HG03280 (cell line): ENCODE results near the gene UBTD1.
"Not testable (repeated sequence)": the region's sequence is repeated elsewhere in the genome, so short reads cannot be mapped to it uniquely, and the experiment has no call there.

Experiments used
- ATAC-seq: cut with Tn5 transposase; IDR thresholded peaks from one replicate; pipeline ENCODE4 v1.9.1; 2021; ENCODE audit warnings: mild to moderate bottlenecking, moderate library complexity; ENCODE audit not compliant: unreplicated experiment

UBTD1 gene, protein sequence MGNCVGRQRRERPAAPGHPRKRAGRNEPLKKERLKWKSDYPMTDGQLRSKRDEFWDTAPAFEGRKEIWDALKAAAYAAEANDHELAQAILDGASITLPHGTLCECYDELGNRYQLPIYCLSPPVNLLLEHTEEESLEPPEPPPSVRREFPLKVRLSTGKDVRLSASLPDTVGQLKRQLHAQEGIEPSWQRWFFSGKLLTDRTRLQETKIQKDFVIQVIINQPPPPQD

DNA sequence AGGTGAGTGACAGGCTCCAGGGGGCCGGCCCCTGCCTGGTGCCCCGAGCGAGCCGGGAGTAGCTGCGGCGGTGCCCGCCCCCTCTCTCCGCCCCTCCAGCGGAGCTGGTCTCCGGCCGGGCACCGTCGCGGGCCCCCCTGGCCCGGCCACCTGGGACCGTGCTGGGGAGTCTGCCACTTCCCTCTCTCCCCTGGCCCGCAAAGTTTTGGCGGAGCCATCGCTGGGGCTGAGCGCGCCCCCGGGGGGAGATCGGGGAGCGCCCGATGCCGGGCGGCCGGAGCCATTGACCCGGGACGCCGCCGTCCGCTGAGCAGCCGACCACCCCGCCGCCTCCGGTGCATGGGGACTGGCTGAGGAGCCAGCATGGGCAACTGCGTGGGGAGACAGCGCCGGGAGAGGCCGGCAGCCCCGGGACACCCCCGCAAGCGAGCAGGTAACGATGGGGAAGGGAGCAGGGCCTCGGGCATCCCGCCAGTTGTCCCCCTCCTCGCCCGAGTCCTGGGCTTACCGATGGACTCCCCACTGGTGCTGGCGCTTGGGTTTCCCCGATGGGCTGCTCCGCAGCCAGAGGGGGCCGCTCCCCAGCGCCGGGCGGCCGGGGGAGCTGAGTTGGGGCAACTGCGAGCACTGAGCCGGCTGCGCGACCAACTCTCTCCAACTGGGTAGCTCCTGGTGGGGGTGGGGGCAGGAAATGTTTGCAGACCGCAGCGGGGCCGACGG, at the start of gene UBTD1:
Gene UBTD1 (plus strand): TSS at position 84 of the 720 bp plus-strand sequence. CDS start 280 bp downstream, at position 364.
- peak; percentile 0 for ATAC-seq

DNA sequence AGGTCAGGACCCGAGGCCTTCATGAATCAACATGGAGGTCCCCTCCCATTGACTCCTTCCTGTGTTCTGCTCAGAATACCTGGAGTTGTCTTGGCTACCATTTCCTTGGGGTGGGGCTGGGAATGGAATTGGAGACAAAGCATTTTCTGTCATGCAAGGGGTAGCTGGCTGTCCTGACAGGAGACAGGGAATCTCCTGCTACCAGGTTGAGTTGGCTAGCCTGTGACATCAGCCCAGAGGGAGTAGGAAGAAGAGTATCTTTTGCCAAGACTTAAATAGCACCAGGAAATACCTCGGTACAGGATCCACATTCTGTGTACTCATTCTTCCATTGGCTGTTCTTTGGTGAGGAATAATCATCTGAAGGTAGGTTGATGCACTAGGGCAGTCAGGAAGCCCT, 47.9 kb upstream of the UBTD1 start:
- no peak for ATAC-seq

DNA sequence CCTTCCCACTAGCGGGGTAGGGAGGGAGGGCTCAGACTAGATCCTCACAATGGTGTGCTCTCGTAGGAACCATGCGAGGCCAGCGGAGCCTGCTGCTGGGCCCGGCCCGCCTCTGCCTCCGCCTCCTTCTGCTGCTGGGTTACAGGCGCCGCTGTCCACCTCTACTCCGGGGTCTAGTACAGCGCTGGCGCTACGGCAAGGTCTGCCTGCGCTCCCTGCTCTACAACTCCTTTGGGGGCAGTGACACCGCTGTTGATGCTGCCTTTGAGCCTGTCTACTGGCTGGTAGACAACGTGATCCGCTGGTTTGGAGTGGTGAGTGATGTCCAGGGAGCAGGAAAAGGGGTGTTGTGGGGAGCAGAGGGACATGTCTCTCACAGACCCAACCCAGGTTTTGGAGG, 47.1 kb upstream of the UBTD1 start:
- no peak for ATAC-seq

DNA sequence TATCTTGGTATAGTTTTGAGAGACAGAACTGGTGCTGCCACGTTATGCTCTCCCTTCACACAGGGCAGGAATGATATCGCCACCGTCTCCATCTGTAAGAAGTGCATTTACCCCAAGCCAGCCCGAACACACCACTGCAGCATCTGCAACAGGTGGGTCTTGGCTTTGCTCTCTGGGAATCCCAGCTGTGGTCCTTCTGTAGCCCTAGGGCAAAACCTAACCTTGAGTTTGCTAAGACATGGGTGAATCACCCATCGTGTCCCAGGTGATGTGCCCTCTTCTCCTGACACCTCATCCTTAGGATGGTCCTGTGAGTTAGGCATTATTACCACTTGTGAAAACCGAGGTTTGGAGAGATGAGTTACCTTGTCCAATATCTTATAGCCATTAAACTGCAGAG, 46.4 kb upstream of the UBTD1 start:
- no peak for ATAC-seq

DNA sequence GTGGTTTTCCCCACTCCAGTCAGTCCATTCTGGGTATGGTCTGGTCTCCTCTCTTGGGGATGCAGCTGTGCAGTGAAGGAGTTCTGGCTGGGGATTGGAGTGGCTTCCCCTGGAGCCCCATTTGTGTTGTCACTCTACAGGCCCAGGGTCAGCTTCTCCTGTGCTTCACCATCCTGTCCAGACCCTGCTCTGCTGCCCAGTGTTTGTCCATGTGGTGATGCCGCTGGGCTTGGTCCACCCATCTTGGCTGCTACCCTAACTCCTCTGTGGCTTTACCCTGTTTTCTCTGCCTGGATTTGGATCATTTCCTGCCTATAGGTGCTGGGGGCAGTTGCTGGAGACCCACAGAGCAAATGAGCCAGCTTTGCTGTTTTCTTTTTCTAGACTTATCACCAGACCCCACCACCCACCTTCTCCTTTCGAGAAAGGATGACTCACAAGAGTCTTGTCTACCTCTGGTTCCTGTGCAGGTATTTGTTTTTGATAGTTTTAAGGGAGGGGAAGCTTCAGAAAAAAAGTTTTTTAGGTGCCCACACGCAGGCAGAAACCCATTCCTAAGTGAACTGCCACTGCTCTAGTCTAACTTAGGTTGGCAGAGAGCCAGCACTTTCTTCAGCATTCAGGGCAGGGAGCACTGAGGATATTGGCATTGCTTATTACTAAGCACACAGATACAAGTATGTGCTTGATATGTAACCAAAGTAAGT, 44.2 kb upstream of the UBTD1 start:
- no peak for ATAC-seq

DNA sequence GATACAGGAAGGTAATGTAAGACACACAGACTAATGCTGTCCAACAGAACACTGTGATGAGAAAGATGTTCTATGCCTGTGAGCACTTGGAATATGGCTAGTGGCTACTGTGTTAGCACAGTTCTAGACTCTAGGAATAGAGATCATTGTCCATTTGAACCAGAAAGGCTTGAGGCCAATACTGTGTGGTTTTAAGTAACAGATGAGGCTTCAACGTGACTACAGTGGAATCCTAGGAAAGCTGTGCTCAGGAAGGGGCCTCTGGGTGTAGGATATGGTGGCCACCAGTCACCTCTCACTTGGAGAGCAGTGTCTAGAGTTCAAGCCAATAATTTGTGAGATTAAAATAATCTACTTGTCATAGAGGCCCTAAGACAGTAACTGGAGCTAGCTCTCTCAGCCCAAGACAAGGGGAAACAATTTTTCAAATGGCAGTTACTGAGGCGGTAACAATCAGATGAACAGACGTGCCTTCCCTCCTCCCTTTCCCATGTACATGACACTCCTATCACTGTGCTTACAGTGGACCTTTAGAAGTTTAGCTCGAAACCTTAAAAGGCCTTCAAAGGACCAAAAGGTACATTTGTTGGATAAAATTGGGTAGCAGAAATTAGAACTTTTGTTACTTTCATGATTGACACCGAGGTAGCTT, 42.6 kb upstream of the UBTD1 start:
- no peak for ATAC-seq

DNA sequence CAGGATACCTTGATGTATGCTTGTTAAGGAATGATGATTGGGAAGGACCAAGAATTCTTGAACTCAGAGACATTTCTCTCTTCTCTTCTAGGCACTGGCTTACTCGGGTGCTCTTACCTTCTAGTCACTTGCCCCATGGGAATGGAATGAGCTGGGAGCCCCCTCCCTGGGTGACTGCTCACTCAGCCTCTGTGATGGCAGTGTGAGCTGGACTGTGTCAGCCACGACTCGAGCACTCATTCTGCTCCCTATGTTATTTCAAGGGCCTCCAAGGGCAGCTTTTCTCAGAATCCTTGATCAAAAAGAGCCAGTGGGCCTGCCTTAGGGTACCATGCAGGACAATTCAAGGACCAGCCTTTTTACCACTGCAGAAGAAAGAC, 42.0 kb upstream of the UBTD1 start:
- no peak for ATAC-seq

DNA sequence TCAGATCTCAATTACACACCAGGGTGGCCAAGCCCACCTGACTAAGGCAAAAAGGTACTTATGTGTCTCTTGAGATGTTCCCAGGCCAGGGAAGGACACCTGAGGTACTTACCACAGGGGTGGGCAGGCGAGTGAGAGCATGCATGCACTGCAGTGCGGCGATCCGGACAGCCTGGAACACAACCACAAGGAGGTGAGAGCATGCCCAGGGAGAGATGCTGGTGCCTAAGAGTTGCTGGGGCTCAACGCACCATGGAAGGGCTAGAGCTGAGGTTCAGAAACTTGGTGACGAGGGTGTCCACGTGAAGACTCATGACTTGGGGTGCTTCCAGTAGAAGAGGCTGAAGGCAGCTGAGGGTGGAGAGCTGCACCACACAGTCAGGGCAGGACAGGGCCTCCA, 39.6 kb upstream of the UBTD1 start:
- ATAC-seq: no peak

DNA sequence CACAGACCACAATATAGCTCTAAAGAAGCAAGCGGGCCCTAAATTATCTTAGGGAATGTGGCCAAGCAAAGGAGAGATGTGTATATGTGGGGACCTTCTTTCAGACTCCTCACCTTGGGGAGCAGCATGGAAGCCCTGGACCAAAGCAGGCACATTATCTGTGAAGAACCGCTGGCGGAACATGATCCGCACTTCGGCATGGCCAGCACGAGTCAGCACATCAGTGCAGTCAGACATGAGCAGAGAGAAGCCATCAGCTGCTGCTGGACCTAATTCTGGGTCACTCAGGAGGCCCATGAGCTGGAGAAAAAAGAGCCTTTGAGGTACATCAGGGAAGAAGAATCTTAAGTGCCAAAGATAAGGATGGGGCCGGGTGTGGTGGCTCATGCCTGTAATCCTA, 38.8 kb upstream of the UBTD1 start:
- no peak for ATAC-seq

DNA sequence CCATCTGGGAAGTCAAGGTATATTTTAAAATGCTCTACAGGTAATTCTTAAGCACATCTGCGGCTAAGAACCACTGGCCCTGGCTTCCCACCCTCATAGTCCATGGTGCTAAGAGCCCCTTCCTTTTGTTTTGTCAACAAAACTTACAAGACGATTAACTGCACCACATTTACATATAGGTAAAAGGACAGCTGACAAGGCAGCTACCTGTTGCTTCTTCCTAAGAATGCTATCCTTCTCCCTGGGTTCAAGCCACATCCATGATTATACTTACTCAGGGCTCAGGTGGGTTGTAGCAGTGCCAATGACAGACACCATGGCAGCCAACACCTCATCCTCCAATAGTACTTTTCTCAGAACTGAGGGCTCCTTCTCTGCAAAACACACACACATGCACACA, 36.4 kb upstream of the UBTD1 start:
- no peak for ATAC-seq

DNA sequence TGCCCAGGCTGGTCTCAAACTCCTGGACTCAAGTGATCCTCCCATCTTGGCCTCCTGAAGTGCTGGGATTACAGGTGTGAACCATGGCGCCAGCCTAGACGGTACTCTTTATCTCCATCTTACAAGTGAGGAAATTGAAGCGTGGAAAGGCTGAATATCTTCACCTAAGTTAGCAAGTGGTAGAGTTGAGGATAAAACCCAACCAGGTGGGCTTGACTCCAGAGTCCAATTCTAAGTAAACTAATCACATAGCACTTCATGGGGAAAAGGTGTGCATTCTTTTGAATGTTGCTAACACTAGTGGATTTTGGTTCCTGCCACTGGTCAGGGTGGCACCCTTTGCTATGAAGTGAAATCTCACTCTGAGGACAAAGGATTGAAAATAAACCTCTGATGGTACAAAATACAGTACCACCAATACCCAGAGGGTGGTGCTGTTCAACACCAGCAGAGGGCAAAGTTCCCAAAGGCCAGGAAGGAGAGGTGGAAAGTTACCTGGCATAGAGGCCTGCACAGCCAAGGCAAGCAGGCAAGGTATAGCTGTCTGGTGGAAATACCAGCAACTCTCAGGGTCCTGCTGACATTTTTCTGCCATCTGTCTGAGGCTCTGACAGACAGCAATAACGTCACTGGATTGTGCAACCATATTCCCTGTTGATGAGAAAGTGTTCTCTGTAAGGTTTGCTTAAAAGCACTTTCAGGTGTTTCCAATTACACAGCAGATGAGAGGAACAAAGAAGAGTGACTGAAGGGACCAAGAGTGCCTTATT, 35.2 kb upstream of the UBTD1 start:
- ATAC-seq: no peak

DNA sequence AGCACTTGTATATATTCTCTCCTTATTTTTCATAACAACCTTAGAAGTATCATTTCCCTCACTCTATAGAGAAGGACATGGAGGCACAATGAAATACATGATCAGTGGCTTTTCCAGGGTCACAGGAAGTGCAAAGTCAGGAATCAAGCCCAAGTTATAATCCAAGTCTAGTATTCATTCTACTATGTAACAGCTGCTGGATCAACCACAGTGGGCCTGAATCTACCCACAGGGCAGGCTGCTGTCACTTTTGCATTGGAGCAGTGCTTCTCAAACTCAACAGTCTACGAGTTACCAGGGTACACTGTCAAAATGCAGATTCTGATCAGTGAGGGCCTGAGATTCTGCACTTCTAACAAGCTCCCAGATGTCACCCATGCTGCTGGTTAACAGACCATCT, 34.5 kb upstream of the UBTD1 start:
- ATAC-seq: no peak

DNA sequence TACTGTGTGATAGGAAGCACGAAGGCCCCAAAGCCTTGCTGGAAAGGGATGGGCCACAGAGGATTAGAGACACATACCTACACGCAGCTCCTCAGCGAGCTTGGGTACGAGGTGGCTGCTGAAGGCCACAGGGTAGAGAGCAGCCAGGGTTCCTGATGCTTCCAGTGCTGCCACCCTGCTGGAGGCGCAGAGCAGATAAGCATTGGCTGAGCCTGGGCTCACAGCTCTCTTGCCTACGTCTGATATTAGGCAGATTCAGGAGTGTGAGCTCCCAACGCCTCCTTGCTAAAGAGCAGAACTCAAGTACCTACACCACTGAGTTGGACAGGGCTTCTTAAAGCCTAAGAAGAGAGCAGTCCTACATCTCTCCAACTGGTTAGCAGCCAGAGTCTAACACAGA, 32.7 kb upstream of the UBTD1 start:
- no peak for ATAC-seq

DNA sequence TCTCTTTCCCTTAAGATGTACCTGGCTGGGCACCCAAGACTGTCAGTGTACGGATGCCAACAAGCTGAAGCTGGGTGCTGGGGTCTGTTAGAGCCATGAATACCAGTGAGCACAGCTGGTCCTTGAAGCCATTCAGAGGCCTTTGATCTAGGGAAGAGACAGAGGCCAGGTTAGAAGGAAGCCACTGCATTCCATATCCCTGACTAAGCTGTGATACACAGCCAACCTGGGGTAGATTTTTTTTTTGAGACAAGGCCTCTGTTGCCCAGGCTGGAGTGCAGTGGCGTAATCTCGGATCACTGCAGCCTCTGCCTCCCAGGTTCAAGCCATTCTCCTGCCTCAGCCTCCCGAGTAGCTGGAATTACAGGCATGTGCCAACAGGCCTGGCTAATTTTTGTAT, 32.0 kb upstream of the UBTD1 start:
- ATAC-seq: no peak

DNA sequence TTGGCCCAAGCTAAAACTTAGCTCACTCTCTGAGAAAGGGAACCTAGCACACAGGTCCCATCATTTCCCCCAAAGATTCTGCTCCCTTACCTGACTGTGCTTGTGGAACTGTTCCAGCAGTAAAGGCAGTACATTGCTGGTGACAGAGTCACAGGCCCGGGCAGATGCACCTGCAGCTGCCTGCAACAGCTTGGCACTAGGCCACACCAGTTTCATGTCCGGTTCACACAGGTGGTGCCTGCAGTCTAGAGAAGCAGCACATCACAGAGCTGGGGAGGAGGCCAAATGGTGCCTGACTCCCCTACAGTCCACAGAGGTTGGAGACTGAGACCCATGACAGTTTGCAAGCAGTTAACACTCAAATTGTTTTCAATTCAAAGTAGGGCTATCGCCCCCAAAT, 30.6 kb upstream of the UBTD1 start:
- ATAC-seq: no peak

DNA sequence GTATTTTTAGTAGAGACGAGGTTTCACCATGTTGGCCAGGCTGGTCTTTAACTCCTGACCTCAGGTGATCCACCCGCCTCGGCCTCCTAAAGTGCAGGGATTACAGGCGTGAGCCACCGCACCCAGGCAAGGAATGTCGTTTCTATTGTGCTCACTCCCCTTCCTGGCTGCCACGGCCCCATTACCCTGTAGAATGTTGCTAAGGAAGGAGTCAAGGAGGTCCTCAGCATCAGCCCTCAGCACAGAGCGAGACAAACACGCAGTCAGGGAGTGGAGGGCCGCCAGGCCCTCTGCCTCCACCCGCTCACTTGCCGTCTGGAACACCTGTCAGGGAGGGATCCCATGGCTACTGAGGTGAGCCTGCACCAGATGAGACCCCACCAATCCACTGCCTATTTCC, 29.9 kb upstream of the UBTD1 start:
- ATAC-seq: not testable (repeated sequence)

DNA sequence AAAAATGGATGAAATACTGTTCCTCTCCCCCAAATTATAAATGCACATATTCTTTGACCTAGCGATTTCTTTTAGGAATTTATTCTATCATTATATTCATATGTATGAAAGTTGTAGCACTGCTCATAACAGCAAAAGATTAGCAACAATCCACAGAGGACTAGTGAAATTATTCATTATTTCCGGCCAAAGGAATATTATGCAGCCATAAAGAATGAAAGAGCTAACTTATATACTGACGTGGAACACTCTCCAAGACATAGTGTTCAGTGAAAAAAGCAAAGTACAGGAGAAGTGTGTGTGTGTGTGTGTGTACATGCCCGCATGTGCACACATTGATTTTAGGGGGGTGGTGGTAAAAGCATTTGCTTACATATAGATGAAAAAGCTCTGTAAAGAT, 23.8 kb upstream of the UBTD1 start:
- ATAC-seq: no peak

DNA sequence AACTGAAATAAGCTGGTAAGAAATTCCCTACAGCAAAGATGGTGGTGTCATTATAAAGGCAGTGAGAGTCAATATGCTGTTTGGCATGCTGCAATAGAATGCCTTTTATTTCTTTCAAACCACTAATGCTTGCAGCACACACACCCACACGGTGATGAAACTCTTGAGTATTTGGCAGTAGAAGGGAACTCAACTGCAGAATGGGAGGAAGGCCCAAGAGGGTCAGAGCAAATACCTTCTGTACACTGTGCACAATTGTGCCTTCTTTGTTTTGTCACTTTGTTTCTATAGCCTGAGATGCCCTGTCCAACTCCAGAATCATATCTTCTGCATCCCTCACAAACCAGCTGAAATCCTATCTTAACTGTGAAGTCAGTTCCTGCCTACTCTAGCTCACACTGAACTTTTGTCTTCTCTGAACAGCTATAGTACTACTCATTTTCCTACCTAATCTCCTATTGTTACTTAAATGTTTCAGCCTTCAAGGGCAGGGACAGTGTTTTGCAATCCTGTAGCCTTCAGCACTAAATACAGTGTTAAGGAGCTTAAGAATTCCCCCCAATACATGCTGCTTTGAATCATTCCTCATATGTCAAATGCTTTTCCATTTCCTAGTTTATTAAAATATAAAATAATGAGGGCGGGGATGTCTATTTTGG, 22.7 kb upstream of the UBTD1 start:
- ATAC-seq: no peak

DNA sequence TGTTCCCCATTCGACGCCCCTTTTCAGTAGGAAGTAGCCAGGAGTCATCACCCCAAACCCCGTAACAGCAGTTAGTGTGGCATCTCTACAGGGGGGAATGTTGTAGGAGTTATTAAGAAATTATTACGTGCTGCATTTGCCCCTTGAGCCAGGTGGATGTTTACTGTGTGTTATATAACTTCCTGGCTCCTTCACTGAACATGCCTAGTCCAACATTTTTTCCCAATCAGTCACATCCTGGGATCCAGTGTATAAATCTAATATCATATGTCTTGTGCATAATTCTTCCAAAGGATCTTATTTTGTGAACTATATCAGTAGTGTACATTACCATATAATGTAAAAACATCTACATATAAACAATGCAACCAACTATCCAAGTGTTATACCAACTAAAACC, 19.3 kb upstream of the UBTD1 start:
- ATAC-seq: not testable (repeated sequence)

DNA sequence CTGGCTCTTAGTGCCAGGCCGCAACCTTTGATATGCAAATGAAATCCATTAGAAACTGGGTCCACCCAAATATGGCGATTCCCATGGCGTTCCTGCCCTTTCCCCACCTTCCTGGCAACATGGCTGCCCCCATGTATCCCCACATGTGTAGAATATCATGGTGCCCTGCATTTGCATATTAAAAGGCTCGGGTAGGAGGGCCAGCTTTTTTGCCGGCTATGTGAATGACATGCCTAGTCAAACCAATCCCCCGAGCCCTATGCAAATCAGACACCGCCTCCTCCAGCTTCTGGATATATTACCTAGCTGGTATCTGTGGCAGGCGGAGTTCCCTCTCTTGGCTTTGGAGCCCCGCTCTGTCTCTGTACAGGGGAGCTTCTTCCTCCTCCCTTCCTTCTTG, 18.8 kb upstream of the UBTD1 start:
- no peak for ATAC-seq
